SHP77 (cell line): ENCODE data around the gene CHRNA1.

Source experiments
- DNase-seq, 2 experiments: peaks; one replicate each; lab custom pipeline; 2025; lab: John Stamatoyannopoulos, UW

CHRNA1 gene

DNA sequence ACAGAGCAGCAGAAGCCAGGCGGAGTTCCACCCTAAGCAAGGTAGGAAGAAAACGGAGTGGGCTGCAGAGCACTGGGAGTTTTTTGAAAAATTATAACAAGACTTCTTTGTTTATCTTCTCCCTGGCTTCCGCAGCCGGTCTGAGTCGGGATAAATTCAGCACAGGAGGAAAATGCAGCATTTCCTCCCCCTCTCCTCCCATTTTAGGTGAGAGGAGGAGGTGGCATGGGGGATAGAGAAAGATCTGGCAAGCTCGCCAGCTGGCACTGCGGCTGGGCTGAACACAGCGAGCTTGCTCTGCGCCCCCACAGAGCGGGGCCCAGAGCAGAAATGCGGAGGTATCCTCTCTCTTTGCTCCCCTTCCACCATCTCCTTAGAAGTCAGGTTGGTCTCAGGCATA is 17.7 kb upstream of the CHRNA1 start:
- DNase-seq, result no peak

DNA sequence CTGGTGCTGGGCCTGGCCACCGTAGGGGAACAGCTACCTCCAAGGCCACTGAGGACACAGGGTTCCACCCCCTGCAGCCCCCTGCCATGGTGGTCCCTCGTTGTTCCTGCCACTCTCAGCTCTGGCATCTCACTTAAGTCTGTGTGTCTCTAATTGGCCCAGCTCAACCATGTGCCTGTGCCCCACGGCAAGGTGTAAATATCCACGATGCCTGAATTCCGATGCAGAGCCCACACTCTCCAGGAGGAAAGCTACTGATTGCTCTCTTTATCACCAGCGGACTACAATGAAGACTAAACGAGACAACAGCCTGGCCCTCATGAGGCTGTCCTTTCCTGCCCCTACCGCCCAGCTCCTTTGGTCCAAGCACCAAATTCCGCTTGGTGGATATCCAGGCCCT is 17.0 kb upstream of the CHRNA1 start:
- DNase-seq, result no peak

DNA sequence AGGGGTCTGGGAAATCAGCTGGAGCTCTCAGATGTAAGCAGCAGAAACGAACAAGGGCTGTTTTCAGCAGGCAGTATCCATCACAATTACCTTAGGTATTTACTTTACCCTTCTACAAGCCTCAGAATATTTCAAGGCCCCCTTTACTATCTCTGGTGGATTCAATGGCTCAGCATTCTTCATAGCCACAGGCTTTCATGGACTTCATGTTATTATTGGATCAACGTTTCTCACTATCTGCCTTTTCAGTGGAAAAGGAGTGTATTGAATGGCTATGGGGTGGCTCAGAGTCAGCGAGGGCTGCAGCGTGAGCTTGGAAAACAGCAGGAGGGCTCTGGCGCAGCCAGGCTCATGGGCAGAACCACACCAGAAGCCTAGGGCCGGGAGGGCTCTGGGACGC is 16.6 kb upstream of the CHRNA1 start:
- DNase-seq, result no peak

DNA sequence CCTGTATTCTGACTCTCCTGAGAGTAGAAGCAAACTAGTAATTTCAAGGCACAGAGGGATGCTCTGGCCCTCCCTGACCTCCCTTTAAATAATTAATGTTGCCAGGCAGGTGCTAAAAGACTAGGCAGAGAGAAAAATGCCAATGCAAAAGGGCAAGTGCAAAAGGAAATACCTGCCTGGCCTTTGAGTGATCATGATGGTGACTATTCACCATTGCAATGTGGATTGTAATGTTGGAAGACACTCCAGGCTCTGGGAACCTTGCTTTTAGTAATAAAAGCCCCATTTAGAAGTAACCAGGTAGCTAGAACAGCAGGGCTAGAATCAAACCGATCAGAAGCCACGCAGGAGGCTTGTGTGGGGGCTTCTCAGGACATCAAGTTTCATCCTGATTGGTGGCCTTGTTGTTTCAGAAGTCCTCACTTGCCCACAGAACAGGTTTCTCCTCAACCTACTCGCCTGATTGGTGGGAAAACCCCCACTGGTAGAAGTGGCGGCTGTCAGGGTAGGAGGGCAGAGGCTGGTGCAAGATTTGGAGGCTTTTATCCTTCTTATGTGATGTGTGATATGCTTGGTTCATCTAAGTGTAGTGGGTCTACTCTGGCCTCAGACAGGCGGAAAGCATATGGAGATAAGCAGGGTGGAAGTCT is 16.0 kb upstream of the CHRNA1 start:
- no peak for DNase-seq

DNA sequence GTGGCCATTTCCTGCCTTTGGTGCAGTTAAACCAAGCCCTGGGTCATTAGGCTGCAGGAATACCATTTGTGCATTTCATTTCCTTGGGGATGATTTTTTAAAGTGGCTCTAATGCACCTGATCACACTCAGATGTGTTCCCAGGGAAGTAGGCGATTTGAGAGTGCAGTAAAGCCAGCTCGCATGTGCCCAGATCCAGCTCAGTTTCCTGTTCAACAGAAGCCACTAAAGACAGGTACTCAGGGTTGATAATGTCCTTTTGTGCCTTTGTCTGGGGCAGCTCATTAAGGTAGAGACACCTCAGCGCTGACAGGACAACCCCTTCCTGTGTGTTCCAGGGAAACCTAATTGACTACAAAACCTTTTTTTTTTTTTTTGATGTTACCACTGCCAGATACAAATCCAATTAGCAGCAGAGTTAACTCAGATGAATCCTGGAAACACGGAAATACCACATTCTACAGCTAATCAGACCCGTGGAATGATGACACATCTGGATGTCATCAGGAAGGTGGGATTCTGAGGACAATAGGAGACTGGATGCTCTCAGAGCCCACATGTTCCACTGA is 15.2 kb upstream of the CHRNA1 start:
- DNase-seq, result no peak

DNA sequence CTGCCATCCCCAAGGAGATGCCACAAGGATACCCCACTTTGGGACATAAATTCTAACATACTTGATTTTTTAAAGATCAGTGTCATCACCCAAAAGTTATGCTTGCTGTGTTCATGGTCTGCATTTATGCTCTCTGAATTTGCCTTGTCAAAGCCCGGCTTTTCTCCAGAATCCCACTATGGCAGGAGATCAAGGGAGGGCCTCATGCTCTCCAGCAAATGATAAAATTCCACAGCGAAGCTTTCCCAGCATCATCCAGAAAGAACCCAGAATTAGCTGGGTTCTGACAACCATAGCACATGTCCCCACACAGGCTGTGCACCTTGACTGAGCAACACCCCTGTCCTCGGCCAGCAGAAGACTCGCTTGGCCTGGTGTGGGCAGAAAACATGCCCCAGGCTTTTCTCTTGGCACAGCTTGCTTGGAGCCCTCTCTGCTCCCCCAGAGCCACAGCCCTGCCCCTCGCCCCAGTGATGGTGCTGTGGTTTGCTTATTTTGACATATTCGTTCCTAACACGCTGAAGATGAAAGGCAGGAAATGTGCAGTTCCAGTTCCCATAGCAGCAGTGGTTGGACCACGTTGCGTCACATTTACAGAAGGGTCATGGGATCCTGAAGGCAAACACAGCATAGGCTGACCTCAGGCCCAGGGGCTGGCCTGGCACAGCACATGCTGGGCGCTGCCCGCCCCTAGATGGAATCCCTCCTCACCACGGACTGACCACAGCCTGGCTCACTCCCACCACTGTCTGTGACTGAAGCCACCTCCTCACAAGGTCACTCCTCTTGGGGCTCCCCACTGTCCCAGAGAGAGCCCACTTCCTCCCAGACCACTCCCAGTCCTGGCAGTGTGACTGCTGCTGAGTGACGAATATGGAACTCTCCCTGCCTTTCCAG is 14.1 kb upstream of the CHRNA1 start:
- no peak for DNase-seq

DNA sequence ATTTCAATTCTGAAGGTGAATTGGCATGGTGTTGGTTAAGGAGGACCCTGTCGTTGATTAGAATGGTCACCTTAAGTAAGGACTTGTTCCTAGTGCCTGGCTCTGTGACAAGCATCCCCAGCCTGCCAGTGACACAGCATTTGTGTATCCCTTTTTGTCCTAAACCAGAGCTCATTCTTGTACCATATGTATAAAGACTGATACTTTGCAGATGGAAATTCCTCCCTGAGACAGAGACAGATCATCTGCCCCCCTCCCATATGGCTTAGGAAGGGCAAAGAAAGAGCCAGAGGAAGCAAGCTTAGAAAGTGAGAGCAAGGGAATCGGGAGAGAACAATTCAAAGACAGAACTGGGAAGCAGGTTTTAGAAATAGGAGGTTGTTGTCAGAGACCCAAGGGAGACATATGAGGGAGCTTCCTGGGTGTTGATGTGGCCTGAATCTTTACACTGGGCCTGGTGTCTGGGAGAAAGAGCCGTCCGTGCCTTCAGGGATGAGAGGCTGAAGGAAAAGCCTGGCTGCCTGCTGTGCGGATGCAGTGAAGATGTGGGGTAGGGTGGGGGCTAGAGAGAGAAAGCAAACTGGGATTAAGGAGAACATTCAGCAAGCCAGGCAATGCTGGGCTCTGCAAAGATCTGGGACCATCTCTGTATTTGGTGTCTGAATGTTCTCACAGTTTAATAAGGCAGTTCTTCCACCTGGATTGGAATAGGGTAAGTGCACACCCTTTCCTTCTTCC is 13.2 kb upstream of the CHRNA1 start:
- DNase-seq, result no peak

DNA sequence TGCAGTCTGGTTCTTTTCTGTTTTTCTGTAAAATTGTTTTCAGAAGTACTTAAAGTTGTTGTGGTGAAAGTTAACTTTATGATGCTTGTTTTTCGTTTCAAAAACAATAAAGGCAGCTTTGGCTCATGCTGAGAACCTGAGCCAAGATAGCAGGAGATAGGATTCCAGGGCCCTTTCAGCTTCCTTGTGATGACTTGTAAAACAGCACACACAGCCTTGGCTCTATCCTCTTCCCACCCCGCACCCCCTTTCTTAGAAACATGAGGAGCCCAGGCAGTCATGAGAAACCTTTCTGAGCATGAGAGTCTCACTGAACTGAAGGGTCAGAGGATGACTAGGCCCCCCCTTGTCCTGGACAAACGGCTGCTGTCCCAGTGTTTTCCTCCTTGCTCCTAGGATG is 12.4 kb upstream of the CHRNA1 start:
- DNase-seq, result no peak

DNA sequence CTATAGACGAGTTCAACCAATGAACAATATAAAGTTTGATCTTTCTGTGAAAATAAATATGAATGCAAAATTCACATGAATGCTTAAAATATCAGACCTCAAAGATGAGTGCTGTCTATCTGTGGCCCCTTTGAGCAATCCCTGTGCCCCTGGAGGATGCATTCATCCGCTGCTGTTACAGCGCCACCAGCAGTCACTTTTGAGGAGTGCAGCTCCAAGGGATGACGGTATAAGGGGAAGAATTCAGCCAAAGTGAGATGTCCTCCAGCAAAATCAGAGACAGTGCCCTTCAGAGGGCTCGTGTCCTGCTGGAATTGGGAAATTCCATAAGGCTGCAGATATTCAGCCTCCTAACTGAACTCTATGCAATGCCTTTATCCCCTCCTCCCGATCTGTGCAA is 12.0 kb upstream of the CHRNA1 start:
- no peak for DNase-seq

DNA sequence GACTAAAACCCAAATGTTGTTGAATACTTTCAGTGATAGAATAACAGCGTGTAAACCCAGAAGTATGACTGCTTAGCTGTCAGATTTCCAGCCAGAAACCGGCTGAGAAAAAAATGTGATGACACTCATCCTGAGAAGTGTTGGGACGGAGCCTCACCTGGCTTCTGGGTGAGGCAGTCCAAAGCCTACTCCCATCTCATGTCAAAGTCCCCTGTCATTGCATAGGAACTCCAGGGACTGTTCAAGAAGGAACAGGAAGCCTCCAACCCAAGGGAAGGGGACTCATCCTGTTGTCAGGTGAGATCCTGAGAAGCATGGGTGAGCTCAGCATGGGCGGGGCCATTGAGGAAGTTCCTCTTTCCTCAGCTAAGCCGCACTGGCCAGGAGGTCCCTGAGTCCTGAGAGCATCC is 11.3 kb upstream of the CHRNA1 start:
- DNase-seq, result no peak

DNA sequence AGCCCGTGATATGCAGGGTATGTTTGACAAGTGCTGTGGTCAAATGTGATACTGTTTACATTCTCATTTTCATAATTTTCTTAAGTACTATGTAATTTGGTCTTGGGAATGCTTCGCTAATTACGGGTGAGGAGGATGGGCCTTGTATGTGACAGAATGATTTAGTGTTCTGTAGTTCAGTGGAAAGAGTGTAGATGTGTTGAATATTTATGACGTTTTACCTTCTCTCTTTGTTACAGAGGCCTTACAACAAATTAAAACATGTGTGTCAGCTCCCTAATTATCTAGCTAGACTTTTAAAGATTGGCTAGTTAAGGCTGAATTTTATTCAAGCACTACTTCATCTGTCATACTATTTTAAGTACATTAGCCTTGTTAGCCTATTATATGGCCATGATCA is 10.6 kb upstream of the CHRNA1 start:
- no peak for DNase-seq

DNA sequence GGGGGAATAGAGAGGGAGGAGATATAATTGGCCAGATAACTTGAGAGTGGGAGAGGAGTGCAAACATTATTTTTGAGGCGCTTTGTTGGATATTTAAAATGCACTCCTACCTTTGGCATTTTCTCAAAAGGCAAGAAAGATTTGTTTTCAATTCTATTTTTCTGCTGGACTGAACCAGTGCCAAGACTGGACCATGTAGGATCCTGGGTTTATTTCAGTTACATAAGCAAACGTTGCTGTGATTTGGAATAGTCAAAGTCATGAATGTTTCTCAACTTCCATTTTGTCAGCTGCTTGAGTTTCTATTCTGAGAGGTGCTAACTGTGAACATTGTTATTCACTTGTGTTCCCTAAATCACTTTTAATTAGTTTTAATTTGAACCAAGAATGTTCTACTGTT is 8.9 kb upstream of the CHRNA1 start:
- no peak for DNase-seq

DNA sequence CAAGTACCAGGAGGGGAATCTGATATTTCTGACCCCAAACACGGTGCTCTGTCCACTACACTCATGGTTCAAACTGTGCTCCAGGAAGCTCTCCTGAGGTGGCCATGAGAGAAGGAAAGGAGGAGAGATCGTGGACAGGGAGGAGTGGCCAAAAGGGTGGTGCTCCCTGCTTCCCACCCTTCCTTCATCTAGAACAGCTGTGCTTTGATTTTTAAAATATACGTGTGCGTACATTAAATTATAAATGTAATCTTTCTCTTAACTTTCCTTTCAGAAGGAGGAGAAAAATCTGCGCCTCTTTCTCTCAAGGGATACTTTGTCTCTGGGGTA is 8.2 kb upstream of the CHRNA1 start:
- DNase-seq, result no peak

DNA sequence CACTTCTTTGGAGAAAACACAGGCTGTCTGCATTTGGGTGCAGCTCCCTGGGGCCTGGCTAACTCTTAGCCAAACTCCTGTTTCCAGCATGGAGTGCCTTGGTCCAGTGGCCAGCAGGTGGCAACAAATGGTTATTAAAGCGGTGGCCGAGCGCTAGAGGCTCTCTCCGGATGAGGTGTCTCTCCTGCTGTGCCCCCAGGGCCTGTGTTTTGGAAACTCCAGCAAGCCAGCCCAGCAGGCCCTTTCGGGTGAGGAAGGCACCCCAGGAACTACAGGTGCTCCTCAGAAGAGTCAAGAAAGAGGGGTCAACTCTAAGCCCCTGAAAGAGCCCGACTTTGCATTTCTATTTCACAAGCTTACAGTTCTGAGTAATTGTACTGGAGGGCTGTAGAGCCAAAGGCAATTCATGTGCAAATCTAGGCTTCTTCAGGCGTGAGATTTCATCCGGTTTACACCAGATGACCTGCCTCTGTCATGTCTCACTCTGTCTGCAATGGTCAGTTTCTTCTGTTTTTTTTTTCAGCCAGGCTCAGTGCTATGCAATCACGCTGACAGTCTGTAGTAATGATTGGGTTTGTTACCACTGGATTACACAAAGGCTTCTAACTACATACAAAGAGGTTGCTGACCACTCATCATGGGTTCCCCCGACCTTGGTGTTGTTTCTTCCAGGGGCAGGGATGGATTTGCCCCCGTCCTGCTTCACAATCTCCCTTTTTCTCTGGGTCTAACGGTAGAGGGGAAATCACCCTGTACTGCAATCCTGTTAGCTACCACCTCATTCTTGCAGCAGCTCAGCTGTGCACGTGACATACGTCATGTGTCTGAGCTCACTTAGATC is 7.6 kb upstream of the CHRNA1 start:
- peak; percentile 23 to 64 for DNase-seq

DNA sequence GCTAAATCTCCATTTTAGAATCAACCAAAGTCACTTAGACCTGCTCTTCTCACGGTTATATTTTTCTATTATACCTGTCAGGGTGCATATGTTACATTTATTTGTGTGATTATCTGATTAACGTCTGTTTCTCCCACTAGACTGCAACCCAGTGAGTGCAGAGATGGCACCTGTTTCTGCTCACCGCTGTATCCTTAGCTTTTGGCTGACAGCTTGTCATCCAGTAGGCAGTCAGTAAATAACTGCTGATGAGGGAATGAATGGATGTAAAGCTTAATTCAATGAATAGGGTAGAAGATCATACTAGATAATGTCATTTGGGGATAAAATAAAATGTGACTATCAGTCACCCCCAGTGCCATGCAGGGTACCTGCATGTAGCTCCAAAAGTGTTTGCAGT is 6.9 kb upstream of the CHRNA1 start:
- no peak for DNase-seq

DNA sequence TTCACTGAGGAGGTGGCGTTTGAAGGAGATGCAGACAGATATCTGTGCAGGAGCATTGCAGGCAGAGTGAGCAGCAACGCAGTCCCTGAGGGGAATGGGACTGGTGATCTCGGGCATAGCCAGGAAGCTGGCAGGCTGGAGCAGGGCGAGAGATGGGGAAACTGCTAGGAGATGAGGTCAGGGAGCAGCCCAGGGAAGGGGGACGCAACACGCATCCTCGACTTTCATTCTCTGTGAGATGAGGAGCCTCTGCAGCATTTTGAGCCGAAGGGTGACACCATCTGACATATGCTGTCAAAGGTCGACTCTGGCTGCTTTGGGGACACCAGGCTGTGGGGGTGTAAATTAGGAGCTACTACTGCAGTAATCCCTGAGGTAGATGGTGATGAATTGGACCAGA is 4.3 kb upstream of the CHRNA1 start:
- DNase-seq, result no peak

DNA sequence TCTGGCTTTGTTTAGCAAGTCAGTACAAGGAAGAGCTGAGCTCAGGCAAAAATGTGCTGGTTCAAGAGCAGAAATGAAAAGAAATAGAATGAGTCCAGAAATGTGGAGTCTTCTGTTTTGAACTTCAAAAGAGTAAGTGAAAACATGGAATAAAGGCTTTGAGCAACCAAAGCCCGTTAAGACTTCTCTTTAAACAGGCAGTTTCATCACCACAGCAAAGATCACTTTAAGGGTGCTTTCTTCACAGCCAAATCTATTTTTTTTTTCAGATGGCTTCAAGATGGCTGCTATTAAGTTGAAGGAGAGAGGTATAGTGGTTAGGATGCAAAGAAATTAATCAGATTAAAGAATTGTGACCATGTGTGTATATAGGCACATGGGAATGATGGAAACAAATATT is 2.0 kb upstream of the CHRNA1 start:
- no peak for DNase-seq

DNA sequence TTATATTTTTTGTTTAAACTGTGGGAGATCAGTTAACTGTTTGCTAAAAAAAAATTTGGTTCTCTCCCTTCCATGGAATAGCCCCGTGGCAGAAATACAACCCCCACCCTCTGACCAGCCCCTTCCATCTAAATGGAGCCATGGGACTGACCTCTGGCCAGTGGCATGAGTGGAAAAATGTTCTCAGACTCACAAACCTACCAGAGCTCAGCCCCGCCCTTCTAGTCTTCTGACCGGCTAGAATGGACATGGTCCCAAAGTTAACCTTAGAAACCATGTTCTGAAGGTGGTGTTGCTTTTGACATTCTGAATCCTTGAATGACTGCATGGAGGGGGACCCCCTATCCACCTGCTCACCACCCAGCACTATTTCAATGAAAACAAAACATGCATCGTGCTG is 1.3 kb upstream of the CHRNA1 start:
- no peak for DNase-seq

DNA sequence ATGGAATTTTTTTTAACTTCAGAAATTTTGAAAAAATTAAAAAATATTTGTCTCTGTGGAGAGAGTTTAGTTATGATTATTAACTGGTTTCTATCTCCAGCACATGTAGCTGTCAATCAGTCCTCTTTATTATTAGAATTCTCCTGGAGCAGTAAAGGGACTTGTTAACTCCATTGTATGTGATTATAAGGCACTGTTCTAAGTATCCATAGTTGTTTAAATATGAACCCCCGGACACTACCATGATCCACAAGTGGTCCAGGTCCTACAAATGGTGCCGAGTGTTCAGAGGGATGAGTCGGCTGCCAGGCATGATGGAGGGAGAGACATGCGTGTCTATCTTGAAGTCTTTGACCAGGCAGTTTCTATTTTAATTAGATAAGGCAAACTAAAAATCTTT is 492 bp downstream of the CHRNA1 start:
- DNase-seq, result no peak

DNA sequence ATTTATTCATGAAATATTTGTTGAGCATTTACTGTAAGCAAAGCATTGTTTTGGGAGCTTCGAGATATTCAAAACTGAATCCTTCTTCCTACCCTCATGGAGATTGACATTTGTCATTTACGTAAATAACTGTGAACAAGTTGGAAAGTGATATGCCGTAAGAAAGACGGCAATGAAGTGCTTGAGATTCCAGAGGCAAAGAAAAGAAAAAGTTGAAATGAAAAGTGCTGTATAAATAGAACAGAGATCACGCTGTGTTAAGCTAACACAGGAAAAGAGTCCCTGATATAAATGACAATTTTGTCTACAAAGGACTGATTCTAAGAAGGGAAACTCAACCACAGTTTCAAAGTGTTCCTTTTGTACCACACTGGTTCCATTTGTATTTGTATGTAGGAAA is 1.8 kb downstream of the CHRNA1 start:
- no peak for DNase-seq

DNA sequence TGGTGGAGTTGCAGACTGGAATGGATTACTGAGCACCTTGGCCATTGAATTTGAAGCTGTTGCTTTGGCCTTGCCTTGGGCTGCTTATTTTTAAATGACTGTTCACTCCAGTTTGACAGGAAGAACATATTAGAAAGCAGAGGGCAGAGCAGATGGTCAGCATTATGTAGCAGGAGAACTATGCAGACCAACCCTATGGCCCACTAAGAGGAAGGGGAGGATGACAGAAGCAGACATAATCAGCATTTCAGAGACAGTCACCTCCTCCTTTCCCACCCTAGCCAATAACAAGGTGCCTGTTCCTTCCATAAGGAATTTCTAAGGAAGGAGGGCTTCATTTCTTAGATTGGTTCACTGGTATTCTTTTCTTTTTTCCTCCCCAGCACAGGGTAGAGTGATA is 2.4 kb downstream of the CHRNA1 start:
- DNase-seq, result no peak
